ENCODE results near the gene DAPK3.

DNA sequence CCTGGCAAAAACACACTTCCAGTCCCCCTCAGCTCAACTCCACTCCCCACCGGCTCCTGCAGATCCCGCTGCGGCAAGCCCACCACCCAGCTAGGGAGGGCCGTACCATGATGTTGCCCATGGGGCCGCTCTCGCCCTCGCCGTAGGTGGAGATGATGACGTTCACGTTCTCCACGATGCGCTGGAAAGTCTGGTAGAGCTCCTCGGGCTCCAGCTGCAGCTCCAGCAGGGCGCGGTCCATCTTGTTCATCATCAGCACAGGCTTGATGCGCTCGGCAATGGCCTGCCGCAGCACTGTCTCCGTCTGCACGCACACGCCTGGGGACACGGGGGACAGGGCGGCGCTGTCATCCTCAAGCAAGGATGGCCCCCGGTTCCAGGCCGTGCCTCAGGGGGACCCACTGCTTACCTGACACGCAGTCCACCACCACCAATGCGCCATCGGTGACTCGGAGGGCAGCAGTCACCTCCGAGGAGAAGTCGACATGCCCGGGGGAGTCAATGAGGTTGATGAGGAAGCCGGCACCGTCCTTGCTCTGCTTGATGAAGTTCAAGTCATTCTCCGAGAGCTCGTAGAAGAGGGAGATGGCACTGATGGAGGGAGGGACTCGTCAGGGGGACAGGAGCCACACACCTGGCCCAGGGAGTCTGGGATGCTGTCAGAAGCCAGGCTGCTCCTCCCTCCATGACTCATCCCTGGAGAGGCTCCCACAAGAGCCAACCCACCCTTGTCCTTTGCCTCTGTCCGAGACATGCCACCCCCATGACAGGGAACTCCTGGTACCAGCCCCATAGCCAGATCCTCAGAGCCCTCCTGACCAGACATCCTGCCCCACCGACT, 12.0 kb upstream of the DAPK3 start:
- TF ChIP-seq, protein P1, sequence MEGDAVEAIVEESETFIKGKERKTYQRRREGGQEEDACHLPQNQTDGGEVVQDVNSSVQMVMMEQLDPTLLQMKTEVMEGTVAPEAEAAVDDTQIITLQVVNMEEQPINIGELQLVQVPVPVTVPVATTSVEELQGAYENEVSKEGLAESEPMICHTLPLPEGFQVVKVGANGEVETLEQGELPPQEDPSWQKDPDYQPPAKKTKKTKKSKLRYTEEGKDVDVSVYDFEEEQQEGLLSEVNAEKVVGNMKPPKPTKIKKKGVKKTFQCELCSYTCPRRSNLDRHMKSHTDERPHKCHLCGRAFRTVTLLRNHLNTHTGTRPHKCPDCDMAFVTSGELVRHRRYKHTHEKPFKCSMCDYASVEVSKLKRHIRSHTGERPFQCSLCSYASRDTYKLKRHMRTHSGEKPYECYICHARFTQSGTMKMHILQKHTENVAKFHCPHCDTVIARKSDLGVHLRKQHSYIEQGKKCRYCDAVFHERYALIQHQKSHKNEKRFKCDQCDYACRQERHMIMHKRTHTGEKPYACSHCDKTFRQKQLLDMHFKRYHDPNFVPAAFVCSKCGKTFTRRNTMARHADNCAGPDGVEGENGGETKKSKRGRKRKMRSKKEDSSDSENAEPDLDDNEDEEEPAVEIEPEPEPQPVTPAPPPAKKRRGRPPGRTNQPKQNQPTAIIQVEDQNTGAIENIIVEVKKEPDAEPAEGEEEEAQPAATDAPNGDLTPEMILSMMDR (IDR thresholded peaks at IDR 0.05) = no peak
- TF ChIP-seq POLR2A (IDR thresholded peaks at IDR 0.05) = no peak
- TF ChIP-seq POLR2AphosphoS5 (IDR thresholded peaks at IDR 0.05) = no peak
- no peak for TF ChIP-seq EP300 (IDR thresholded peaks at IDR 0.05)
